Measurements from ENCODE around the gene ARHGEF39. TPM values are rescaled to one million over a fixed set of nuclear protein-coding genes. Genes with fewer than 3 reads are reported as not detected.

The ARHGEF39 gene
- total RNA-seq, 2 donors from 2014 or later: 0.29 to 0.46 TPM

- DNase-seq (ENCODE audit: low spot score): no peak
- intact Hi-C loops (cut with DNase I): loop anchor here in 1 of 2 donors (5.0 kb wide), 1 partner anchor 36 kb away; no protein-coding TSS in a partner anchor
These were observed 53.7 kb downstream of the ARHGEF39 start for GRCh38 chr9:35611230-35611797.

- intact Hi-C loops (cut with DNase I): loop anchor here in 1 of 2 donors (5.0 kb wide), 1 partner anchor 38 kb away; no protein-coding TSS in a partner anchor
- no peak for DNase-seq (ENCODE audit: low spot score)
These were observed 55.2 kb downstream of the ARHGEF39 start for GRCh38 chr9:35609820-35610163.

Small RNA genes lying within 50 kb of the gene (microRNA-seq; reads per million reads assigned to microRNA genes)
- 0.26 to 0.32 reads per million in 2 donors for gene MIR6852 (ENCODE audit: borderline microRNAs expressed in 2 of 2)

Other genes with a start within 250 kb of the ARHGEF39 start
- gene RUSC2, start 175.1 kb downstream of the ARHGEF39 start, total RNA-seq: 10 to 100 TPM; 53.5 to 64.2 TPM
- gene TESK1, start 59.9 kb downstream of the ARHGEF39 start, total RNA-seq: 10 to 100 TPM; 50.8 to 61.1 TPM
- gene CD72, start 46.8 kb downstream of the ARHGEF39 start, total RNA-seq: 1 to 10 TPM; 2.8 to 4.2 TPM
- under 1 TPM; 0.24 to 0.56 TPM for gene SIT1, start 14.3 kb downstream of the ARHGEF39 start, total RNA-seq
- over 10,000 TPM; 18,238 to 21,166 TPM for gene RMRP, start 7.2 kb downstream of the ARHGEF39 start, total RNA-seq
- 10 to 100 TPM; 54.6 to 60.3 TPM for gene CCDC107, start 6.9 kb downstream of the ARHGEF39 start, total RNA-seq
- 1 to 10 TPM in 1 of 2 donors, not detected in 1; 1.2 TPM for gene CA9, start 8.7 kb upstream of the ARHGEF39 start, total RNA-seq
- gene TPM2, start 24.7 kb upstream of the ARHGEF39 start, total RNA-seq: 1,000 to 10,000 TPM; 2,096 to 3,529 TPM
- gene TLN1, start 67.0 kb upstream of the ARHGEF39 start, total RNA-seq: 100 to 1,000 TPM; 816 to 836 TPM
- gene CREB3, start 67.5 kb upstream of the ARHGEF39 start, total RNA-seq: 10 to 100 TPM; 41.7 to 53.0 TPM
- 10 to 100 TPM; 50.1 to 57.7 TPM for gene GBA2, start 84.0 kb upstream of the ARHGEF39 start, total RNA-seq
- gene RGP1, start 84.1 kb upstream of the ARHGEF39 start, total RNA-seq: 10 to 100 TPM; 27.8 to 29.5 TPM
- gene MSMP, start 89.1 kb upstream of the ARHGEF39 start, total RNA-seq: 1 to 10 TPM in 1 of 2 donors, not detected in 1; 1.7 TPM
- 10 to 100 TPM; 27.4 to 47.1 TPM for gene NPR2, start 126.4 kb upstream of the ARHGEF39 start, total RNA-seq
- 1 to 10 TPM in 1 of 2 donors, under 1 TPM in 1; 0.76 to 3.1 TPM for gene SPAG8, start 147.1 kb upstream of the ARHGEF39 start, total RNA-seq
- 10 to 100 TPM; 20.0 to 26.8 TPM for gene HINT2, start 149.8 kb upstream of the ARHGEF39 start, total RNA-seq
- gene FAM221B, start 163.5 kb upstream of the ARHGEF39 start, total RNA-seq: not detected
- 10 to 100 TPM; 16.1 to 18.5 TPM for gene TMEM8B, start 164.0 kb upstream of the ARHGEF39 start, total RNA-seq
- gene OR13J1, start 205.2 kb upstream of the ARHGEF39 start, total RNA-seq: not detected
- gene HRCT1, start 241.0 kb upstream of the ARHGEF39 start, total RNA-seq: 10 to 100 TPM in 1 of 2 donors, 1 to 10 TPM in 1; 4.8 to 20.1 TPM
- 1 to 10 TPM; 2.5 to 4.0 TPM for gene SPAAR, start 244.3 kb upstream of the ARHGEF39 start, total RNA-seq